Measurements from ENCODE around the gene GRK5.
A peak's percentile ranks its signal among the peaks of the same experiment; 100 is the strongest.
"Not testable (repeated sequence)": the region's sequence is repeated elsewhere in the genome, so short reads cannot be mapped to it uniquely, and the experiment has no call there.

The GRK5 gene

DNA sequence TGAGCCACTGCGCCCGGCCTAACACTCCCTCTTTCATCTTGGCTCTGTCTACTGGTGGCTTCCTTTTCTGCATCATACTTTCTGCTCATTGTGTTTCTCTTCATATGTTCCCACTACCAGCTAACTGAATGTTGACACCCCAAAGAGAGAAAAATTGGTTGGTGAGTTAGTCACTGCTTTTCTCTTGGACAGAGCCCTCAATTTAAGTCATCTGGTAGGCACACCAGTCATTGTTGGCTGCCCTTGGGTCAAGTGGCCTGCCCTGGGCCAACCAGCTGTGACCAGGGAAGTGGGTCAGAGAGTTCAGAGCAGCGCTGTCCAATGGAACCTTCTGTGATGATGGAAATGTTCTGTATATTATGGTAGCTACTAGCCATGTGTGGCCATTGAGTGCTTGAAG lies 52.0 kb downstream of the GRK5 start:
- Mint-ChIP-seq H3K9me3 (no peaks in the 10 kb centered on the region), H3K27ac (no peak overlapping the region), H3K36me3 (ENCODE audit: low read depth) (peaks cover 4% of the 10 kb centered on the region), H3K27me3 (no peaks in the 10 kb centered on the region), H3K4me1 (peaks cover 16% of the 10 kb centered on the region), H3K4me3 (no peak overlapping the region)
- DNase-seq (no peak), ATAC-seq (no peak)

DNA sequence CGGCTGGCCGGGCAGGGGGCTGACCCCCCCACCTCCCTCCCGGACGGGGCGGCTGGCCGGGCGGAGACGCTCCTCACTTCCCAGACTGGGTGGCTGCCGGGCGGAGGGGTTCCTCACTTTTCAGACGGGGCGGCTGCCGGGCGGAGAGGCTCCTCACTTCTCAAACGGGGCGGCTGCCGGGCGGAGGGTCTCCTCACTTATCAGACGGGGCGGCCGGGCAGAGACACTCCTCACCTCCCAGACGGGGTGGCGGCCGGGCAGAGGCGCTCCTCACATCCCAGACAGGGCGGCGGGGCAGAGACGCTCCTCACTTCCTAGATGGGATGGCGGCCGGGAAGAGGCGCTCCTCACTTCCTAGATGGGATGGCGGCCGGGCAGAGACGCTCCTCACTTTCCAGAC lies 53.6 kb downstream of the GRK5 start:
- not testable (repeated sequence) for ATAC-seq; H3K4me1 Mint-ChIP-seq; H3K9me3 Mint-ChIP-seq; H3K36me3 Mint-ChIP-seq (ENCODE audit: low read depth); DNase-seq; H3K4me3 Mint-ChIP-seq; H3K27me3 Mint-ChIP-seq; H3K27ac Mint-ChIP-seq

GRCh38 chr10:119263951-119264617 lies 56.7 kb downstream of the GRK5 start:
- H3K27me3 Mint-ChIP-seq, result no peaks in the 10 kb centered on the region

GRCh38 chr10:119265691-119266090 lies 58.3 kb downstream of the GRK5 start:
- no peaks in the 10 kb centered on the region for H3K27me3 Mint-ChIP-seq
- no peak overlapping the region for H3K4me3 Mint-ChIP-seq
- DNase-seq, result no peak
- H3K27ac Mint-ChIP-seq, result no peak overlapping the region
- H3K36me3 Mint-ChIP-seq (ENCODE audit: low read depth), result no peaks in the 10 kb centered on the region
- no peaks in the 10 kb centered on the region for H3K9me3 Mint-ChIP-seq
- no peak for ATAC-seq
- H3K4me1 Mint-ChIP-seq, result peaks cover 31% of the 10 kb centered on the region

More at GRCh38 chr10:119263951-119264617, 56.7 kb downstream of the GRK5 start:
- ATAC-seq, result no peak
- DNase-seq, result no peak
- Mint-ChIP-seq H3K9me3 (no peaks in the 10 kb centered on the region), H3K4me3 (no peak overlapping the region), H3K27ac (no peak overlapping the region), H3K4me1 (peaks cover 15% of the 10 kb centered on the region), H3K36me3 (ENCODE audit: low read depth) (no peaks in the 10 kb centered on the region)

GRCh38 chr10:119267384-119267783 lies 60.0 kb downstream of the GRK5 start:
- ATAC-seq (no peak), DNase-seq (no peak)
- Mint-ChIP-seq H3K36me3 (ENCODE audit: low read depth) (no peaks in the 10 kb centered on the region), H3K9me3 (no peaks in the 10 kb centered on the region), H3K4me1 (peaks cover 46% of the 10 kb centered on the region), H3K27me3 (no peaks in the 10 kb centered on the region), H3K4me3 (no peak overlapping the region), H3K27ac (no peak overlapping the region)

DNA sequence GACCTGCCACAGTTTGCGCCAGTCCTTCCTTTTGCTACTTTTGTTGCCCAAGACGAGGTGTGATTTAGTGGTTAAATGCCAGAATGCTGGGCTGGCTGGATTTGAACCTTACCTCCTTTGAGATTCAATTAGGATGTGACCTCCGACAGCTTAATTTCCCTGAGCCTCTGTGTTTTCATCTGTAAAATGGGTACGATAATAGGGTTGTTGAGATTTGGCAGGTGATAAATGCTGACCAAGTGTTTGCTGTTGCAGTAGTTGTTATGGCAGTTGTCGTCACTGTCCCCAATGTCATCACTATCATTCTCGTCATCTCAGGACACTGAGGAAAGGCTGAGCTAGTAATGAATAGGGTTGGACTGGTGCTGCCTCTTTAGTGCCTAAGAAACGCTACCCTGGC lies 61.1 kb downstream of the GRK5 start:
- no peak for DNase-seq
- Mint-ChIP-seq H3K9me3 (no peaks in the 10 kb centered on the region), H3K27me3 (no peaks in the 10 kb centered on the region), H3K36me3 (ENCODE audit: low read depth) (no peaks in the 10 kb centered on the region), H3K27ac (peak overlapping the region; percentile 87), H3K4me1 (peaks cover 46% of the 10 kb centered on the region), H3K4me3 (no peak overlapping the region)
- ATAC-seq, result no peak

GRCh38 chr10:119268871-119269506 lies 61.6 kb downstream of the GRK5 start:
- Mint-ChIP-seq H3K36me3 (ENCODE audit: low read depth) (no peaks in the 10 kb centered on the region), H3K27ac (peak overlapping the region; percentile 87), H3K27me3 (no peaks in the 10 kb centered on the region), H3K9me3 (no peaks in the 10 kb centered on the region), H3K4me1 (peaks cover 47% of the 10 kb centered on the region), H3K4me3 (peak overlapping the region; percentile 16)
- DNase-seq (peak; percentile 49), ATAC-seq (peak; percentile 69)

DNA sequence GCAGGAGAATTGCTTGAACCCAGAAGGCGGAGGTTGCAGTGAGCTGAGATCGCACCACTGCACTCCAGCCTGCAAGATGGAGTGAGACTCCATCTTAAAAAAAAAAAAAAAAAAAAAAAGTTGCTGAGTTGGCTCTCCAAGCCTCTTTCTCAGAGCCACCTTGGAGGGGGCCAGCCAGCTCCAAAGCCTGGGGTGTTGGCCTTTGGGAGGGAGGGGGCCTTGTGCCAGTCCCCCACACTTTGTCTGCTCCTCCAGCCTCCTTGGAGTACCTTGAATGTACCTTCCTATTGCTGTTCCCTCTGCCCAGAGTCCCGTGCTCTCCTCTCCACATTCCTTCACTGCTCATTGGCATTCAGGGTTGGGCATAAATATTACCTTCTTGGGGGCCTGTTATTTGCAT lies 62.4 kb downstream of the GRK5 start:
- Mint-ChIP-seq H3K36me3 (ENCODE audit: low read depth) (no peaks in the 10 kb centered on the region), H3K4me1 (peaks cover 50% of the 10 kb centered on the region), H3K4me3 (no peak overlapping the region)

DNA sequence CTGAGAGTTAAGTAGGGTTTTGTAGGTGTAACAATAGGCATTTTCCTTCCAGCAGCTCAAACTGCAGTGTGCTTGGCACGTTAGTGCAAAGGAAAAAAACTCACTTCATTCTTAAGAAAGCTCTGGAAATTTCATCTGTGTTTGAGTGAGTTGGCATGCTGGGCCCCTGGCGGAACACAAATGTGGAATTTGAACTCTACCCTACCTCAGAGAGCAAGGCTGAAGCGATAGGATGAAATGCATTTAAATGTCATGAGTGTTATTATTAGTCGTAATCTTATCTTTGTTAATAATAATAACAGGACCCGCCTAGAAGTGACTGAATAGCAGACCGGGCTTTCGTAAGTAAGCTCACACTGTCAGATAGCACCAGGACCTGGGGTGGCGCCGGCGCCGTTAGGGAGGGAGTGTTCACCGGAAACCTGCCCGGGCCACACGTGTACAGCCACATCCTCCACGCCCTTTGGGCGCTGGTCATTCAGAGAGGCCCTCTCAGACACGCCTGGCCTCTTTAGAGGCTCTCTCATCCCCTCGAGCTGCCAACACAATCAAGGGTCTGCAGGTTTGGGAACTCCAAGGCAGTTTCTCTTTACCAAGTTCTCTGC lies 63.5 kb downstream of the GRK5 start:
- Mint-ChIP-seq H3K36me3 (ENCODE audit: low read depth) (no peaks in the 10 kb centered on the region), H3K27ac (peak overlapping the region; percentile 40), H3K9me3 (no peaks in the 10 kb centered on the region), H3K4me3 (peak overlapping the region; percentile 7), H3K4me1 (peaks cover 55% of the 10 kb centered on the region), H3K27me3 (no peaks in the 10 kb centered on the region)
- ATAC-seq, result peak; percentile 65
- DNase-seq, result peak; percentile 67

More for the DNA sequence above, 62.4 kb downstream of the GRK5 start:
- ATAC-seq (no peak), DNase-seq (no peak)
- Mint-ChIP-seq H3K9me3 (no peaks in the 10 kb centered on the region), H3K27me3 (no peaks in the 10 kb centered on the region), H3K27ac (peak overlapping the region; percentile 87)

- H3K36me3 Mint-ChIP-seq (ENCODE audit: low read depth); ATAC-seq; DNase-seq; H3K27me3 Mint-ChIP-seq; H3K4me3 Mint-ChIP-seq; H3K9me3 Mint-ChIP-seq; H3K27ac Mint-ChIP-seq: not testable (repeated sequence)
- peaks cover 55% of the 10 kb centered on the region for H3K4me1 Mint-ChIP-seq
These were observed 65.0 kb downstream of the GRK5 start for GRCh38 chr10:119272338-119272734.

DNA sequence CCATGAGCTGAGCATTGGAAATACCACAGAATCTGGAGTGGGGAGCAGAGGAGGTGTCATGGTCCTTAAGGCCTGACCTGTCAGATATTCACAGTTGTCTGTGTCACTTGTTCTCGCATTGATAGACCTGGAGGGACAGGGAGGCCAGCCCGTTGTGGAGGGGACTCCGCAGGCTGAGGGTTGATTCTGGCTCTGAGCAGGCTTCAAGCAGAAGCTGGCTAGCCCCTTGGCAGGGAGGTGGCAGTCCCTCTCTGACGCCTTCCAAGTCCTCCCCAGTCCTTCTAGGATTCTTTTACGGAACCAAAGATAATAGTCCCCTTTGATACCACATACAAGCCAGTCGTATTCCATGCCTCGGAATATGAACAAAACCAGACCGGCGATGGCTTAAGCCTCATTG lies 65.4 kb downstream of the GRK5 start:
- Mint-ChIP-seq H3K4me1 (peaks cover 55% of the 10 kb centered on the region), H3K36me3 (ENCODE audit: low read depth) (no peaks in the 10 kb centered on the region), H3K9me3 (no peaks in the 10 kb centered on the region), H3K27ac (no peak overlapping the region), H3K4me3 (no peak overlapping the region), H3K27me3 (no peaks in the 10 kb centered on the region)
- ATAC-seq (no peak), DNase-seq (no peak)

GRCh38 chr10:119273413-119273812 lies 66.0 kb downstream of the GRK5 start:
- DNase-seq (no peak), ATAC-seq (no peak)
- Mint-ChIP-seq H3K4me3 (no peak overlapping the region), H3K27ac (no peak overlapping the region), H3K36me3 (ENCODE audit: low read depth) (no peaks in the 10 kb centered on the region), H3K27me3 (no peaks in the 10 kb centered on the region), H3K9me3 (no peaks in the 10 kb centered on the region), H3K4me1 (peaks cover 51% of the 10 kb centered on the region)

DNA sequence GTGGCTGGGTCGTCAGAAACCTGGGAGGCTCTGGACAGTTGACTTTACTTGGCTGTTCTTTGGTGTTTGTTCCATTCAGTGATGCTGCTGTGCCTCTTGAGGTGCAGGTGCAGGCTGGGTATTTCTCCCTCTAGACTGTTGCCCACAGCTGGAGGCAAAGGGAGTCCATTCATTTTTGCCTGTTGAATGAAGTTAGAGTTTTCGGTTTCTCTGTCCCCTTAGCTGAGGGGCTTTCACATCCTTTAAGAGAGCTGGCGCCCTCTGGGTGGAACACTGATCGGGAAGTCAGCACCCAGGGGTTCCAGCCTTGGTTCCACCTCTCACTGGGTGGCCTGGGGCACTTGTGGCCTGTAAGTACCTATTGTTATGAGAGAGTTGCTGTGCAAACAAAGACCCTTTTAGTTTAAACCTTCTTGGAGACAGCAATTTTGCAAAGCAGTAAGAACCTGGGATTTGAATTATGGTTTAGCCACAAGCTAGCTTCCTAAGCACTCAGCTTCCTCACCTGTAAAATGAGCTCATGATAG lies 67.2 kb downstream of the GRK5 start:
- Mint-ChIP-seq H3K9me3 (no peaks in the 10 kb centered on the region), H3K27me3 (no peaks in the 10 kb centered on the region), H3K4me1 (peaks cover 39% of the 10 kb centered on the region), H3K27ac (no peak overlapping the region), H3K4me3 (no peak overlapping the region), H3K36me3 (ENCODE audit: low read depth) (no peaks in the 10 kb centered on the region)
- DNase-seq, result no peak
- ATAC-seq, result no peak

GRCh38 chr10:119275085-119275484 lies 67.7 kb downstream of the GRK5 start:
- Mint-ChIP-seq H3K36me3 (ENCODE audit: low read depth) (no peaks in the 10 kb centered on the region), H3K4me3 (no peak overlapping the region), H3K27me3 (no peaks in the 10 kb centered on the region), H3K27ac (no peak overlapping the region), H3K9me3 (no peaks in the 10 kb centered on the region), H3K4me1 (peaks cover 35% of the 10 kb centered on the region)
- no peak for ATAC-seq
- DNase-seq, result no peak

DNA sequence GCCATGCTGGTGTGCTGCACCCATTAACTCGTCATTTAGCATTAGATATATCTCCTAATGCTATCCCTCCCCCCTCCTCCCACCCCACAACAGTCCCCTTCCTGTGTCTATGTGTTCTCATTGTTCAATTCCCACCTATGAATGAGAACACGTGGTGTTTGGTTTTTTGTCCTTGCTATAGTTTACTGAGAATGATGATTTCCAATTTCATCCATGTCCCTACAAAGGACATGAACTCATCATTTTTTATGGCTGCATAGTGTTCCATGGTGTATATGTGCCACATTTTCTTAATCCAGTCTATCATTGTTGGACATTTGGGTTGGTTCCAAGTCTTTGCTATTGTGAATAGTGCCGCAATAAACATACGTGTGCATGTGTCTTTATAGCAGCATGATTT lies 68.8 kb downstream of the GRK5 start:
- peaks cover 29% of the 10 kb centered on the region for H3K4me1 Mint-ChIP-seq
- not testable (repeated sequence) for H3K4me3 Mint-ChIP-seq; H3K36me3 Mint-ChIP-seq (ENCODE audit: low read depth); ATAC-seq; H3K27me3 Mint-ChIP-seq; H3K27ac Mint-ChIP-seq; DNase-seq; H3K9me3 Mint-ChIP-seq
